Measurements from ENCODE around the gene ZNF827.

DNA sequence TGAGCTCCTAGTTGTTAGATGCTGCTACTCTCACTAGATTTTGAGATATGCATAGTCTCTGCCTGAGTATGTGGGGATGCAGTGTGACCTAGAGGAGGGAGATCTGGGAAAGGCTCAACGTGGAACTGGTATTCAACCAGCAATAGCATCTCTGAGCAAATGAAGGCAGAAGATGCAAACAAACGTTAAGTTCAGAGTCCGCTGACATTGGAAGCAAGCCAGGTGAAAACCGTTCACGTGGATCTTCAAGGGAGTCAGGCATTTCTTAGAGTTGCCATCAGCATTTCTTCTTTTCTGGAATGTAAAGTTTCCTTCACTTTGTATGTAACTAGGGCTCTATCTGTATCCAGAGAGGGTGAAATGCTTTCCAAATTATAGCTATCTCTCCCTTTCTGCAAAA lies 198.8 kb downstream of the ZNF827 start:
- TF ChIP-seq, protein P1, sequence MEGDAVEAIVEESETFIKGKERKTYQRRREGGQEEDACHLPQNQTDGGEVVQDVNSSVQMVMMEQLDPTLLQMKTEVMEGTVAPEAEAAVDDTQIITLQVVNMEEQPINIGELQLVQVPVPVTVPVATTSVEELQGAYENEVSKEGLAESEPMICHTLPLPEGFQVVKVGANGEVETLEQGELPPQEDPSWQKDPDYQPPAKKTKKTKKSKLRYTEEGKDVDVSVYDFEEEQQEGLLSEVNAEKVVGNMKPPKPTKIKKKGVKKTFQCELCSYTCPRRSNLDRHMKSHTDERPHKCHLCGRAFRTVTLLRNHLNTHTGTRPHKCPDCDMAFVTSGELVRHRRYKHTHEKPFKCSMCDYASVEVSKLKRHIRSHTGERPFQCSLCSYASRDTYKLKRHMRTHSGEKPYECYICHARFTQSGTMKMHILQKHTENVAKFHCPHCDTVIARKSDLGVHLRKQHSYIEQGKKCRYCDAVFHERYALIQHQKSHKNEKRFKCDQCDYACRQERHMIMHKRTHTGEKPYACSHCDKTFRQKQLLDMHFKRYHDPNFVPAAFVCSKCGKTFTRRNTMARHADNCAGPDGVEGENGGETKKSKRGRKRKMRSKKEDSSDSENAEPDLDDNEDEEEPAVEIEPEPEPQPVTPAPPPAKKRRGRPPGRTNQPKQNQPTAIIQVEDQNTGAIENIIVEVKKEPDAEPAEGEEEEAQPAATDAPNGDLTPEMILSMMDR (conservative IDR thresholded peaks at IDR 0.05; ENCODE audit: low read depth in 2 of 2) = no peak
- TF ChIP-seq, protein P2, sequence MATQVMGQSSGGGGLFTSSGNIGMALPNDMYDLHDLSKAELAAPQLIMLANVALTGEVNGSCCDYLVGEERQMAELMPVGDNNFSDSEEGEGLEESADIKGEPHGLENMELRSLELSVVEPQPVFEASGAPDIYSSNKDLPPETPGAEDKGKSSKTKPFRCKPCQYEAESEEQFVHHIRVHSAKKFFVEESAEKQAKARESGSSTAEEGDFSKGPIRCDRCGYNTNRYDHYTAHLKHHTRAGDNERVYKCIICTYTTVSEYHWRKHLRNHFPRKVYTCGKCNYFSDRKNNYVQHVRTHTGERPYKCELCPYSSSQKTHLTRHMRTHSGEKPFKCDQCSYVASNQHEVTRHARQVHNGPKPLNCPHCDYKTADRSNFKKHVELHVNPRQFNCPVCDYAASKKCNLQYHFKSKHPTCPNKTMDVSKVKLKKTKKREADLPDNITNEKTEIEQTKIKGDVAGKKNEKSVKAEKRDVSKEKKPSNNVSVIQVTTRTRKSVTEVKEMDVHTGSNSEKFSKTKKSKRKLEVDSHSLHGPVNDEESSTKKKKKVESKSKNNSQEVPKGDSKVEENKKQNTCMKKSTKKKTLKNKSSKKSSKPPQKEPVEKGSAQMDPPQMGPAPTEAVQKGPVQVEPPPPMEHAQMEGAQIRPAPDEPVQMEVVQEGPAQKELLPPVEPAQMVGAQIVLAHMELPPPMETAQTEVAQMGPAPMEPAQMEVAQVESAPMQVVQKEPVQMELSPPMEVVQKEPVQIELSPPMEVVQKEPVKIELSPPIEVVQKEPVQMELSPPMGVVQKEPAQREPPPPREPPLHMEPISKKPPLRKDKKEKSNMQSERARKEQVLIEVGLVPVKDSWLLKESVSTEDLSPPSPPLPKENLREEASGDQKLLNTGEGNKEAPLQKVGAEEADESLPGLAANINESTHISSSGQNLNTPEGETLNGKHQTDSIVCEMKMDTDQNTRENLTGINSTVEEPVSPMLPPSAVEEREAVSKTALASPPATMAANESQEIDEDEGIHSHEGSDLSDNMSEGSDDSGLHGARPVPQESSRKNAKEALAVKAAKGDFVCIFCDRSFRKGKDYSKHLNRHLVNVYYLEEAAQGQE (IDR thresholded peaks at IDR 0.05; ENCODE audit: unreplicated experiment) = no peak
- no peak for TF ChIP-seq EZH2phosphoT487 (IDR thresholded peaks at IDR 0.05; ENCODE audit: unreplicated experiment)
- no peak for TF ChIP-seq EZH2 (IDR thresholded peaks at IDR 0.05; ENCODE audit: low read depth, unreplicated experiment)
- TF ChIP-seq ZNF331 (CRISPR knock-in tag; IDR thresholded peaks at IDR 0.05; ENCODE audit: low read depth) = no peak
- no peak for TF ChIP-seq POLR2AphosphoS5 (IDR thresholded peaks at IDR 0.05; ENCODE audit: low read depth)
- TF ChIP-seq, protein P3, sequence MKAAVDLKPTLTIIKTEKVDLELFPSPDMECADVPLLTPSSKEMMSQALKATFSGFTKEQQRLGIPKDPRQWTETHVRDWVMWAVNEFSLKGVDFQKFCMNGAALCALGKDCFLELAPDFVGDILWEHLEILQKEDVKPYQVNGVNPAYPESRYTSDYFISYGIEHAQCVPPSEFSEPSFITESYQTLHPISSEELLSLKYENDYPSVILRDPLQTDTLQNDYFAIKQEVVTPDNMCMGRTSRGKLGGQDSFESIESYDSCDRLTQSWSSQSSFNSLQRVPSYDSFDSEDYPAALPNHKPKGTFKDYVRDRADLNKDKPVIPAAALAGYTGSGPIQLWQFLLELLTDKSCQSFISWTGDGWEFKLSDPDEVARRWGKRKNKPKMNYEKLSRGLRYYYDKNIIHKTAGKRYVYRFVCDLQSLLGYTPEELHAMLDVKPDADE (IDR thresholded peaks at IDR 0.05) = no peak

Data from GM23338 (cell line).